ENCODE data around the gene FAM32A. TPM values are rescaled to one million over a fixed set of nuclear protein-coding genes. Genes with fewer than 3 reads are reported as not detected.

Gene FAM32A
- total and polyA plus RNA-seq, 2 of the 8 experiments (the other 6 are each of a cell fraction or from before 2014, with no cell fraction given): 75.6 to 105 TPM

DNA sequence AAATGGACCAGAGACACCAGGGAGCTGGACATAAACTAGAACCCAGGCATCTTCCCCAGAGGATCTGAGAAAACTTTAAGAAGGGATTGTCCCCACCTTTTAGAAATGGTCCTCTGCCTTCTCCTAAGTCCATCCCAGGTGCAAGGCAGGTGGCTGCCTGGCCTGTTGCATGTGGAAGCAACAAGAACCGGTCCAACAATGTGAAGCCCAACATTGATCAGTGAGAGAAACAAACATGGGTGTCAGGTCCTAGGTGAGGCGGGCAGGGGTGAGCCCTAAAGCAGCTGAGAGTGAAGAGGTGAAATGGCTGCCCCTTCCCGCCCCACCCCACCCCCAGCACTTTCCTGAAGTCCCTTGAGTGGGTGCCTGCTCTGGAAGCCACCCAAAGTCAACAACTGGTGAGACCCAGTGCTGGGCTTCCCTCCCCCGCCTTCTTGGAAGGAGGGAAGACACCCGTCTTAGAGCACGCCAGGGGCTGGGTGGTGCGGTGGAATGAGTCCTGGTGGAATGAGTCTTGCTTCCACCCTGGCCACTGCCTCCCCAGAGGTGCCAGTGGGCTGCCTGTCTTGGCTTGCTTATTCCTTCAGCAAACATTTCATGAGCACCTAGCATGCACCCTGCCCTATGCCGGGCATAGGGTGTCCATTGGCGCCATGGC, 14.2 kb downstream of the FAM32A start:
- Histone ChIP-seq H2BK12ac (ENCODE audit: low read depth, low read length) (no peak overlapping the region), H3K4me2 (ENCODE audit: insufficient read depth in 1 of 2, low read depth in 2 of 2, low read length in 2 of 2) (no peak overlapping the region; a peak in 1 of 4 replicates), H4K5ac (ENCODE audit: insufficient read length, low read depth, low read length) (no peak overlapping the region), H3K23ac (ENCODE audit: insufficient read length) (no peak overlapping the region), H3K36me3 (ENCODE audit: control insufficient read depth in 2 of 4, insufficient read depth in 4 of 4, low read length in 3 of 4) (no peaks in the 10 kb centered on the region), H2AFZ (ENCODE audit: low read length) (no peak overlapping the region), H2BK20ac (ENCODE audit: low read length) (no peak overlapping the region), H3K79me1 (ENCODE audit: low read depth, low read length) (peaks cover 6% of the 10 kb centered on the region), H3K4me3 (ENCODE audit: extremely low read depth in 1 of 4, insufficient read depth in 2 of 4, low read depth in 3 of 4, low read length in 4 of 4) (no peak overlapping the region), H3K56ac (replicated peaks; ENCODE audit: insufficient read length, low read depth, low read length) (no peak overlapping the region), H3K27me3 (replicated peaks in 1 of 4; ENCODE audit: control insufficient read depth in 3 of 4, extremely low read depth in 1 of 4, insufficient read depth in 3 of 4, low read length in 3 of 4) (no peaks in the 10 kb centered on the region), H3K23me2 (ENCODE audit: low read depth, low read length) (peaks cover 8% of the 10 kb centered on the region; the same call in 1 of the 2 replicates), H3K18ac (ENCODE audit: extremely low read depth, low read length) (no peak overlapping the region), H3K14ac (ENCODE audit: insufficient read length) (no peak overlapping the region), H4K8ac (ENCODE audit: extremely low read depth, insufficient read depth, low read length) (no peak overlapping the region), H2BK120ac (replicated peaks; ENCODE audit: low read depth, low read length) (no peak overlapping the region), H2BK5ac (ENCODE audit: low read depth, low read length) (no peak overlapping the region), H3K4ac (replicated peaks; ENCODE audit: insufficient read length, low read depth, low read length) (no peak overlapping the region), H3K27ac (ENCODE audit: low read depth, low read length) (no peak overlapping the region), H3K4me1 (replicated peaks in 1 of 4; ENCODE audit: control insufficient read depth in 3 of 4, insufficient read depth in 4 of 4, low read length in 3 of 4) (no peaks in the 10 kb centered on the region; a peak in 1 of 7 replicates), H2AK5ac (ENCODE audit: low read depth, low read length) (no peak overlapping the region), H4K20me1 (replicated peaks in 1 of 2; ENCODE audit: control insufficient read depth in 1 of 2, insufficient read depth in 2 of 2, low read length in 2 of 2) (peaks cover 0 to 12% of the 10 kb centered on the region in 2 experiments), H4K91ac (replicated peaks; ENCODE audit: insufficient read length, low read length) (no peak overlapping the region), H3K79me2 (ENCODE audit: control insufficient read depth in 1 of 2, insufficient read depth in 2 of 2, low read length in 2 of 2) (peaks cover 0 to 6% of the 10 kb centered on the region in 2 experiments; a peak in 1 of 4 replicates), H3K9ac (replicated peaks in 1 of 4; ENCODE audit: extremely low read depth in 1 of 4, low read depth in 3 of 4, low read length in 3 of 4) (no peak overlapping the region), H3K9me3 (ENCODE audit: insufficient read depth in 2 of 2, low read depth in 1 of 2, low read length in 1 of 2) (no peaks in the 10 kb centered on the region), H2BK15ac (ENCODE audit: low read length) (no peak overlapping the region)
- 91% methylated on average over 8 of the region's 9 CpGs; no CpG with 5 or more reads in 1 of the 2 experiments for WGBS, 2 experiments (ENCODE audit: extremely low coverage in 1 of 2, insufficient coverage in 1 of 2, insufficient read length in 1 of 2, insufficient replicate concordance in 2 of 2, low coverage in 1 of 2, low lambda C conversion rate in 2 of 2, missing lambda C conversion rate in 1 of 2)
- POLR2A ChIA-PET (ENCODE audit: partially characterized antibody): interaction anchor here (1.2 to 3.3 kb wide), 2 partner anchors 14 to 123 kb away, joined by 4 to 25 read pairs; partner anchors contain the start of genes FAM32A and TPM4
- TF ChIP-seq ATF2 (IDR thresholded peaks at IDR 0.05; ENCODE audit: low read length) (no peak), POLR2AphosphoS5 (IDR thresholded peaks at IDR 0.05; ENCODE audit: low read depth, low read length) (no peak), TEAD4 (IDR thresholded peaks at IDR 0.05; ENCODE audit: low read depth, low read length) (no peak), BCL11A (IDR thresholded peaks at IDR 0.05; ENCODE audit: low read depth in 2 of 2, low read length in 2 of 2) (no peak), SIX5 (IDR thresholded peaks at IDR 0.05; ENCODE audit: low read depth, low read length) (no peak), CTBP2 (IDR thresholded peaks at IDR 0.05; ENCODE audit: borderline replicate concordance, insufficient read depth, insufficient read length, low read length) (no peak)
- DNase-seq (ENCODE audit: low read depth in 1 of 2, low spot score in 2 of 2) (no peak), FAIRE-seq (no peak)
- CTCF ChIA-PET (ENCODE audit: partially characterized antibody): no interaction called here

All from H1 (cell line).